GM10847 (cell line): ENCODE data around the gene DUXA.

Source experiments
- POLR2A ChIP-seq: IDR thresholded peaks from 2 replicates; pipeline ENCODE4 v1.6.1; 2011; ENCODE audit not compliant: insufficient read length; ENCODE audit errors: extremely low read depth

Gene DUXA

DNA sequence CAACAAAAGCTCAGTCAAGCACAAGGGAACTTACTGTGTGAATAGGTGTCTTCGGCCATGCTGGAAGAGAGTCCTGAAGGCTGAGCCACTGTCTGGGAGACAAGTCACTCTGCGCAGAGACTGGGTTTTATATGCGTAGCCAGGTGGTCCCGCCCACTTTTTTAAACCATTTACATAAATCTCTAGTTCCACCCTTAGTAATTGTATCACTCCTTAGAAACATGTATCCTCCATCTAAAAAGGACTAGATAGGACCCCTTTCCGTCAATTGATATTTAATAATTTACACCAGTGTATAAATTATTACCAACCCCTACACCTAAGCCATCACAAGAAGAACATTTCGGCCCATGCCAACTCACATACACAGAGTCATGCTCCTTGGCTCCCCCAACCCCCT, at the start of gene DUXA:
DUXA (minus strand) TSS at position 101 of the 400 bp plus-strand sequence; CDS start at position 59, 42 bp downstream.
- no peak for TF ChIP-seq POLR2A

- no peak for TF ChIP-seq POLR2A
Observed at GRCh38 chr19:57212109-57212508, 44.8 kb upstream of the DUXA start.

DNA sequence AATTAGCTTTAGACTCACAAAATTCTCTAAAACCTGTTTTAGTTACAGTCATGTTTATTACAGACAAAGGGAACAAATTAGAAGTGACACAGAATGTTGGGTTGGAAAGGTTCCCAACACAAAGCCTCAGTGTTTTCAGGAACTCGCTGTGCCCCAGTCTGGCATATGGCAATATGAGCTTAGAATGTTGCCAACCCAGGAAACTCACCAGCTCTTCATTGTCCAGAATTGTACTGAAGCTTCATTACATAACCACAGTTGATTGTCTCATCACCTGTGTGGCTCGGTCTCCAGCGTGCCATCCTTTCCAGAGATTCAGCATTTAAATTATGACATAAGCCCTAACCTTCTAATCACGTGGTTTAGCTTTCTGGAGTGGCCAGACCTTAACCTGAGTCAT, 43.1 kb upstream of the DUXA start:
- TF ChIP-seq POLR2A, result no peak

GRCh38 chr19:57202160-57202559, 34.9 kb upstream of the DUXA start:
- no peak for TF ChIP-seq POLR2A

DNA sequence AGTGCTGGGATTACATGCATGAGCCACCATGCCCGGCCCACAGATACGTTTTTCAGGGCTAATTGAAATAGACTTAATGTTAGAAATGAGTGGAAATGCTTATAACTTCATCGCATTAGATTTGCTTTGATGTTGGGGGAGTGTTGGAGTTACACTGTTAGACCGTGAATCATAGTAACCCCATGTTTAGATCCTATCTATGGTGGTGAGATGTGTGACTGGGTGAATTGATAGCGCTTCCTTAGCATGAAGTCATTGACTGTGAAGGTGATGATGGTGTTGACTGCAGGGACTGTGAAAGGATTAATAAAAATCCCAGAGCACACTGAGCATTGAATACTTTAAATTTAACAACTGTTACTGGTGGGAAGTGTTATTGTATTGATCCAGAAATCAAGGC, 25.7 kb upstream of the DUXA start:
- no peak for TF ChIP-seq POLR2A

DNA sequence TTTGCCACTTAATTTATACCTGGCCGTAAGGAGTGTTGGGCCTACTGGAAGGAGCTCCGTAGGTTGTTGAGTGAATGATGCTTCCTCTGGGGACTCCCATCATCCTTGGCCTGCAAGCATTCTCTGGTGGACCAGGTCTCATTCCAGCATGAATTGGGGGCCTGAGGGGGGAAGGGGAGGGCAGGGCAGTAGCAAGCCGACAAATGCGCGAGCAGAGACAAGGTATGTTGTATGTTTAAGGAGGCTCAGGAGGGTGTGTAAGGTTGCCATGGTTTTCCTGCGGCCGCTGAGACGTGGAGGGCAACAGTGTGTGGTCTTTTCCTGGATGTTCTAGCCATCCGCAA, 24.8 kb upstream of the DUXA start:
- no peak for TF ChIP-seq POLR2A

- peak; percentile 68 for TF ChIP-seq POLR2A
Observed at GRCh38 chr19:57191141-57192076, 24.1 kb upstream of the DUXA start, which contains the start of gene ZNF264. Gene ZNF264, plus strand, starts transcription at chr19:57191500. Its CDS starts 414 bp downstream, at chr19:57191914.

DNA sequence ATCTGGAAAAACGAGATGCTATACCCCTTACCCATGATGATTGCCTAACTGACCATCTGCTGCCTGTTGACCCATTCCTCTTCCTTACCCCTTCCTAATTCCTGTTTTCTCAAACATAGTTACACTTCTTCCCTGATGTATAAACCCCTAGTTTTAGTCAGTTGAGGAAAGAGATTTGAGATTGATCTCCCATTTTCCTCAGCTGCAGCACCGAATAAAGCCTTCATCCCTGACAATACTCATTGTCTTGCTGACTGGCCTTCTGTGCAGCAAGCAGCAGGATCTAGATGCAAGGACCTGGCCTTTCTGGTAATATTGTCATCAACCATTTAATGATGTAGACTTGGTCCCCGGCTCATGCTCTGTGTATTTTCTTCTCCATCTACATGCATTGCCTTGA, 23.0 kb upstream of the DUXA start:
- no peak for TF ChIP-seq POLR2A

GRCh38 chr19:57171551-57172081, 4.3 kb upstream of the DUXA start:
- no peak for TF ChIP-seq POLR2A

- no peak for TF ChIP-seq POLR2A
Observed at GRCh38 chr19:57165846-57166245, 1.4 kb downstream of the DUXA start.

DNA sequence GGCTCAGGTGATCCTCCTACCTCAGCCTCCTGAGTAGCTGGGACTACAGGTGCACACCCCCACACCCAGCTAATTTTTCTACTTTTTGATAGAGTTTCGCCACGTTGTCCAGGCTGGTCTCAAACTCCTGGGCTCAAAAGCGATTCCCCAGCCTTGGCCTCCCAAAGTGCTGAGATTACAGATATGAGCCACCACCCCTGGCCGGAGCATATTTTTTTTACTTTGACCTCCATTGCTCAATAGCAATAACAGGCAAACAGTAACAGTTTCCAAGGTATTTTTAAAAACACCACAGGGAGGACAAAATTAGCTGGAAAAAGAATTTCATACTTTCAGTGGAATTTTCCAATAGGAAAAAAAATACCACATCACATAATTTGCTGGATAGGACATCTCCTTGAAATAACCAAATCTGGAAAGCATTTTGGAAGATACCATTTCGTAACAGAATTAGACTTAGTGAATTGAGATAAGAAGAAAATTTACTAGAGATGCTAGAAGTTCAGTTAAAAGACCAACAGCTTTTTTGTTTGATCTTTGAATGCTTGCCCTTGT, 5.2 kb downstream of the DUXA start:
- no peak for TF ChIP-seq POLR2A

- TF ChIP-seq POLR2A, result no peak
Observed at GRCh38 chr19:57152921-57153320, 14.4 kb downstream of the DUXA start.

DNA sequence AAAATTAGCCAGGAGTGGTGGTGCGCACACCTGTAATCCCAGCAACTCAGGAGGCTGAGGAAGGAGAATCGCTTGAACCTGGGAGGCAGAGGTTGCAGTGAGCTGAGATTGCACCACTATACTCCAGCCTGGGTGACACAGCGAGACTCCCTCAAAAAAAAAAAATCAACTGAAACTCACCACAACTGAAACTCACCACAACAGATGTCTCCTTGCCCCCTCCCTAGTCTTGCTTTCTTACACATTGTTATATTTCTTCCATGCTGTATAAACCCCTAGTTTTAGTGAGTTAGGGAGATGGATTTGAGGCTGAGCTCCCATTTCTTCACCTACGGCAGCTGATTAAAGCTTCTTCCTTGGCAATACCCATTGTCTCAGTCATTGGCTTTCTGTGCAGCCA, 25.6 kb downstream of the DUXA start:
- no peak for TF ChIP-seq POLR2A

DNA sequence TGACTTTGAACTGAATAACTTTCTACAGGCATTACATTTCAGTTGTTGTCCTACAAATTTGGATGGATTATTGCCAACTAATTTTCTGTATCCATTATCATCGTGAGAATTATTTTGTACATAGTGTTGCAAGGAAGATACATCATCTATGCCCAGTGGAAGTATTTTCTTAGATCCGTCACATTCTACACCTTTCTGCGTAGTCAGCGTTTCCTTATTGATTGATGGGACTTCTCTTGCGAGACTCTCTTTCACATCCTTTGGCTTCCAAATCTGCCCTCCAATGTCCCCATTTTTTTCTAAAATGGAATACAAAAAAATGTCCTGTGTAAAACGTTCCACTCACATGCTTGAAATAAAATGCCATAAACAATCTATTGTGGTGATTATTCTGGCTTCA, 31.5 kb downstream of the DUXA start:
- no peak for TF ChIP-seq POLR2A

DNA sequence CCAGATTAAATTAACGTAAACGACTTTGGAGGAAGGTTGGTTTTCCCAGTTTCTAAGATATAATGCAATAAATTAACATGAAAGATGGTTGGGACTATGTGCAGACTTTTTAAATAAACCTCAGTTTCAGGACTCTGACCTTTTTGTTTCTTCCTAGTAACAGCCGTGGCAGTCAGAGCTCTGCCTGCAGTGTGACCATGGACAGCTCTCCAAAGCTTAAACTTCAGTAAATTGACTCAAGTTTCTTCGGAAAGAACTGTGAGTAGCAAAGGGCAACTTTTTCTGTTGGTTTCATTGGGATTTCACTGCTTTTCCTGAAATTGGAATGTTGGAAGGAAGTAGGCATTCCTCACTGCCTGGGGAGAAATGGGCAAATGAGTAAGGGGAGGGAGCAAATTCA, 43.4 kb downstream of the DUXA start:
- no peak for TF ChIP-seq POLR2A

GRCh38 chr19:57118848-57119247, 48.4 kb downstream of the DUXA start:
- TF ChIP-seq POLR2A, result no peak

GRCh38 chr19:57111329-57111644, 56.0 kb downstream of the DUXA start:
- no peak for TF ChIP-seq POLR2A
